Pons (tissue), 1 donor: Measurements from ENCODE around the gene DDX18.
"Not testable (repeated sequence)": the region's sequence is repeated elsewhere in the genome, so short reads cannot be mapped to it uniquely, and the experiment has no call there.

ENCODE experiments used
- DNase-seq: peaks from one replicate; pipeline ENCODE4 v3.0.0-alpha.2; 2016; ENCODE audit warnings: low spot score

Gene DDX18

GRCh38 chr2:117814417-117815264 is at the start of gene DDX18:
DDX18 (plus strand) TSS chr2:117814691; CDS start chr2:117814778, 87 bp downstream.
- peak; percentile 99 for DNase-seq

GRCh38 chr2:117770730-117771129 is 43.8 kb upstream of the DDX18 start:
- DNase-seq = no peak

GRCh38 chr2:117771969-117772630 is 42.4 kb upstream of the DDX18 start:
- DNase-seq = peak; percentile 56

GRCh38 chr2:117774716-117775115 is 39.8 kb upstream of the DDX18 start:
- no peak for DNase-seq

GRCh38 chr2:117775703-117776219 is 38.7 kb upstream of the DDX18 start:
- no peak for DNase-seq

GRCh38 chr2:117776888-117777287 is 37.6 kb upstream of the DDX18 start:
- DNase-seq = no peak

- DNase-seq = peak; percentile 43
Observed at GRCh38 chr2:117785740-117786139, 28.8 kb upstream of the DDX18 start.

- no peak for DNase-seq
Observed at GRCh38 chr2:117786520-117786919, 28.0 kb upstream of the DDX18 start.

- DNase-seq = no peak
Observed at GRCh38 chr2:117789505-117789904, 25.0 kb upstream of the DDX18 start.

GRCh38 chr2:117794668-117795067 is 19.8 kb upstream of the DDX18 start:
- DNase-seq = no peak

- no peak for DNase-seq
Observed at GRCh38 chr2:117801826-117802225, 12.7 kb upstream of the DDX18 start.

GRCh38 chr2:117803644-117804325 is 10.7 kb upstream of the DDX18 start:
- not testable (repeated sequence) for DNase-seq

GRCh38 chr2:117812443-117812842 is 2.0 kb upstream of the DDX18 start:
- no peak for DNase-seq

GRCh38 chr2:117815946-117816345 is 1.5 kb downstream of the DDX18 start:
- no peak for DNase-seq

GRCh38 chr2:117818921-117819320 is 4.4 kb downstream of the DDX18 start:
- DNase-seq = no peak

- DNase-seq = no peak
Observed at GRCh38 chr2:117820444-117820843, 6.0 kb downstream of the DDX18 start.

GRCh38 chr2:117825437-117825836 is 10.9 kb downstream of the DDX18 start:
- DNase-seq = no peak

- DNase-seq = not testable (repeated sequence)
Observed at GRCh38 chr2:117827464-117827863, 13.0 kb downstream of the DDX18 start.

GRCh38 chr2:117828870-117829269 is 14.4 kb downstream of the DDX18 start:
- DNase-seq = no peak

- DNase-seq = no peak
Observed at GRCh38 chr2:117832332-117832731, 17.8 kb downstream of the DDX18 start.

- DNase-seq = no peak
Observed at GRCh38 chr2:117832905-117833613, 18.6 kb downstream of the DDX18 start.

GRCh38 chr2:117833911-117834310 is 19.4 kb downstream of the DDX18 start:
- DNase-seq = no peak
